Caki2 (cell line): Measurements from ENCODE around the gene DZANK1. TPM values are rescaled to one million over a fixed set of nuclear protein-coding genes. Genes with fewer than 3 reads are reported as not detected.
"Not testable (repeated sequence)": the region's sequence is repeated elsewhere in the genome, so short reads cannot be mapped to it uniquely, and the experiment has no call there.

Experiments
- DNase-seq: peaks from one replicate; pipeline ENCODE4 v3.0.0-alpha.2; 2015; ENCODE audit warnings: low read depth
- in situ Hi-C: cut with HindIII; loops from 2 replicates; pipeline ENCODE4 v1.10.0; 2016; ENCODE audit warnings: low sequenced_read_pairs, low pct_unique_long_range_greater_than_20kb, mixed read lengths
- total RNA-seq: library from RNA; depleted of rRNA; stranded (reverse); fragments of >200 nt; shearing (Covaris generic); gene quantifications from 2 replicates; pipeline ENCODE4 v1.2.3, GENCODE V29; 2014; ENCODE audit warnings: low replicate concordance

Gene DZANK1
- total RNA-seq, 1 experiment from 2014 or later = 2.7 TPM

DNA sequence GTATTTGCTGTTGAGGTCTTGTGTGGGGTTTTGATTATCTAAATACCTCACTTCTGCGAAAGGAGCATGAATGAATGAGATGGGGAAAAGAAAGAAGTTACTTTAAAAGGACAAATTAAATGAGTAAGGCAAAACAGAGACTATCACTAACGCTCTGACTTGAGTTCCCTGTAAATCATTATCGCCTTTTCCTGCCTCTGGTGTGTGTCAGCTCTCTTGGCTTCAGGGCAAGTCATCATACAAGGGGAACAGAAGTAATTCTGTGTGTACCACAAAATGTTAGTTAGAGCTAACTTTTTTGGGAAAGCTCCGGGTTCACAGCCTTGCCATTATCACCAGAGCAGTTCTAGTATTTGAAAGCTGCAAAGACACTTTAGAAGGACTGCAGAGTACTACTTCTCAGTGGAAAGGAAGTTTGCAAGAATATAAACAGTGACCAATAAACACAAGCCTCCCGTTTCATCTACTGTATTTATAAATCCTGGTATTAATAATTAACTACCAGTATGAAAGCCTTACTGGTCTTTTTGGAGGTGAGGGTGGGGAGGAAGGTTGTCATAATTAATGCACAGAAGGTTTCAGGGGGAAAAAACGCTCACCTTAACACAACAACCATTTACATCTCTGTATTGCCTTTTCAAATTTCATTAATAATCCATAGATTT, 1.2 kb downstream of the DZANK1 start:
- peak; percentile 79 for DNase-seq
- in situ Hi-C loops = no loop called here

DNA sequence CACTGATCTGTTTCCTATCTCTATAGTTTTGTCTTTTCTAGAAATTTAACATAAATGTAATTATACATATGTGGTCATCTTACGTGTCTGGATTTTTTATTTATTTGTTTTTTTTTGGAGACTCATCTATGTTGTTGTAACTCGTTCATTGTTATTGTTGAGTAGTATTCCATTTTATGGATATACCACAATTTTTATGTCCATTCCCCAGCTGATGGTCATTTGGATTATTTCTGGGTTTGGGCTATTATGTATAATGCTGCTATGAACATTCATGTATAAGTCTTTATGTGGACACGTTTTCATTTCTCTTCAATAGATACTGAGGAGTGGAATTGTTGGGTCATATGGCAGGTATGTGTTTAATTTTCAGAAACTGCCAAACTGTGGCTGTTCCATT, 10.2 kb downstream of the DZANK1 start:
- in situ Hi-C loops = no loop called here
- DNase-seq = no peak

DNA sequence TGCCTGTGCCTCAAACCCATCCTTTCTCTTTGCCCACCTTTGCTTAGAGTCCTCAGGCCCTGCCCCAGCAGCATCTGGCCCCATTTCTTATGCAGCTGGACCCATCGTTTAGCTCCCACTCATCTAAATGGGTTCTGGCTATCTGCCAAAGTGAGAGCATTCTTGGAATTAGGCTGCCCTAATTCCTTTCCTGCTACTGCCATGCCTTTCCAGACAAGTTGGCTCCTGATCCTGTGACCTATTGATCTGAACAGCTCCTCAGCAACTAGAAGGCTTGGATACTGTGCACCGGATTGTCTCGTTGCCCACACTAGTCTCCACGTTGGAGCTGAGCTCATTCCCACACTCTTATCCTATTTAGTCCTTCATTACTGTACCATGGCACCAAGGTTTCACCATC, 22.9 kb downstream of the DZANK1 start:
- in situ Hi-C loops = no loop called here
- DNase-seq = no peak

DNA sequence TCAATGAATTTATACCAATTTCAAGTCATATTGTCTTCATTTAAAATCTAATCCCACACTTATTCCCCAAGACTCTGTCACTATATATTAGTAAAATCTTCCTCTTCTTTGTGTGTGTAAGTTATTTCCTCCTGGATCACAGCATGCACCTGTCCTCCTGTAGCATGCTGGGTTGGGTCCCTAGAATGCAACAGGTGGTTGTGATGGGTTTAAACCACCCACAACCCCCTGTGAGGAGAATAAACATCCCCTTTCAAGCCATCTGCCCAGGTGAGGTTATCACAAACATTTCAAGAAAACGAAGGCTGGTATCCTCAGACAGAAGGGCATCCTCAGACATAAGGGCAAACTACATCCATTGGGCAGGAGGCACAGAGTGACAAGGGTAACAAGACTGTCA, 26.4 kb downstream of the DZANK1 start:
- in situ Hi-C loops = no loop called here

DNA sequence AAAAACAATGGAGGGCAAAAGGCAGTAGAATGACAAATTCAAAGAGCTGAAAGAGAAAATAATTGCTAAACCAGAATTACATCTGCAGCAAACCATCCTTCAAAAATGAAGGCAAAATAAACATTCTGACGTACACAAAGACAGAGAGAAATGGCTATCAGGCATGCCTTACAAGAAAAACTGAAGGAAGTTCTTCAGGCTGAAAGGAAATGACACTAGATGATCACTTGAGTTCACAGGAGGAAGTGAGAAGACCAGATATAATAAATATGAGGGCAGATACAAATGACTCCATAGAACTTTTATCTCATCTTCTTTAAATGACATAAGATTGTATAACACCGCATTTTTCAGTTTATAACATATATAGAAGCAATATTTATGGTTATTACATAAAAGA, 30.0 kb downstream of the DZANK1 start:
- no peak for DNase-seq
- in situ Hi-C loops = no loop called here

More for the DNA sequence above, 26.4 kb downstream of the DZANK1 start:
- no peak for DNase-seq

DNA sequence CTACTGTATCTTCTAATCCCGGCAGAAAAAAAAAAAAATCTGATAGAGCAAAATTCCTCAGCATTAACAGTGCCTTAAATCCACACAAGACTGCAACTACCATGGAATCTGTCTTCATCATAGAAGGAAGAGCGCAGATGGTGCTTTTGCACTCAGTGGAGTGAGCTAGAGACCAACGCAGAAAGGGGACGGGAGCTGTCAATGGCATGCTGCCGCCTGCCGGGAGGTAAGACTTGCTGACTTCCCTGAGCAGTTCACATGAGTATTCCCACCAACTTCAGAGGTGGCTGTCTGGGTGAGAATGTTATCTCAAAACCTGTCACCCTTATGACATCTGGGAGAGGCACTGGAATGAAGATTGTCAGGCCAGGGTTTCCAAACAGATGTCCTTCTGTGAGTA, 35.6 kb downstream of the DZANK1 start:
- in situ Hi-C loops = no loop called here
- no peak for DNase-seq

DNA sequence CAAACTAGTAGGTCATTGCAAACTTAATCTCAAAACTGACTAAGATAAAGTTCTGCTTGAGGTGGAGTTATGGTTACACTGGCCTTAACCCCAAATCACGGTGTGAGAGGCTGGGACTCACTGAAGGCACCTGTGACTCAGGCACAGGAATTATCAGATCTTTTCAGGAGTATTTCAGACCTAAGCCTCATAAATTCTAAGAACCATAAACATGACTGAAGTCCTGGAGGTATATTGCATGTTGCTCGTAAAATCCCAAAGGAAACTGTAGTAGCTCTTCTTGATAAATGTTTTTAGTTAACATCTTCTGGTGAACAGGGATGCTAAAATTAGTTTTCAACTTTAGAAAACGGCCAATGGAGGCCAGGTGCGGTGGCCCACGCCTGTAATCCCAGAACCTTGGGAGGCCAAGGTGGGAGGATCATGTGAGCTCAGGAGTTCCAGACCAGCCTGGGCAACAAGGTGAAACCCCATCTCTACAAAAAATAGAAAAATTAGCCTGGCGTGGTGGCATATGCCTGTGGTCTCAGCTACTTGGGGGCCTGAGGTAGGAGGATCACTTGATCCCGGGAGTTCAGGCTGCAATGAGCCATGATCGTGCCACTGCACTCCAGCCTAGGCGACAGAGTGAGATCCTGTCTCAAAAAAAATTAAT, 36.5 kb downstream of the DZANK1 start:
- no peak for DNase-seq
- in situ Hi-C loops = no loop called here

DNA sequence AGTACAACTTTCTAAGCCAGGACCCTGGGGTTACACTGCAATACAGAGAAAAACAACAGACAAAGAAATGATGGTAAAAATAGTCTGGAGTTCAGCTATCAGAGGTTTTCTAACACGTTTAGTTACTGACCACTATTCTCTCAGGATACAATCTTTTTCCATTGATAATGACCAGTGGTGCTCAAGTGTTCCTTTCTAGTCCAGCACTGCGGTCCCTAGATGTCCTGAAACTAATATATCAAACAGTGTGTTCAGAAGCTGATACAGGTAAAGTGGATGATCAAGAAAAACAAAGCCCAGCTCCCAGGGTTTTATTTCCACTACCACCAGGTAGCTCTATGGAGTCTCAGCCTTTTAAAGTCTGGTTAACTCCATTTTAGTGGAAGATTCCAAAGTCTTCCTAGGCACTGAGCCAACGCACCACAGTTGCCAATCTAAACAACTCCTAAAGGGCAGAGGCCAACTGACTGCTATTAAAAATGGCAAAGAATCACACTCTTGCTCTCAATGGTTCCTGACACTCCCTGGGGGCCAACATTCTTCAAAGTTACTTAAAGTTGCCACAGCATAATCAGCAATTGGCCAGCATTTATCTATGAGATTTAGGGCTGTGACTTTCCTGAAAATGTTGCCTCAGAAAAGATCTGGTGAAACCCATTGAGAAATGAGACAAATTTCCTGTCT, 38.2 kb downstream of the DZANK1 start:
- in situ Hi-C loops = no loop called here
- DNase-seq = peak; percentile 74

DNA sequence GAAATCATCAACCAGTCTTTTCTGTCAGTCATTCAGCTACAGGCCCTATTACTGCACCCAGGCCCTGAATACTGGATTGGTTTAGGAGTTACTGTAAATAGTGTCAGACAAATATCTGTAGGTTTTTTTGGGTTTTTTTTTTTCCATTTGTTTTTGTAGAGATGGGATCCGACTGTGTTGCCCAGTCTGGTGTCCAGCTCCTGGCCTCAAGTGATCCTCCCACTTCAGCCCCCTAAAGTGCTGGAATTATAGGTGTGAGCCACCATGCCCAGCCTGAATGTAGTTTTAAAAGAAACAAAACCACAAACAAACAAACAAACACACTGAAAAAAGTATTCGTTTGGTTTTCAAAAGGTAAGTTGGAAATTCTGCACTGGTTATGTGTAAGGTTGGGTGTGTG, 39.6 kb downstream of the DZANK1 start:
- no peak for DNase-seq
- in situ Hi-C loops = no loop called here

DNA sequence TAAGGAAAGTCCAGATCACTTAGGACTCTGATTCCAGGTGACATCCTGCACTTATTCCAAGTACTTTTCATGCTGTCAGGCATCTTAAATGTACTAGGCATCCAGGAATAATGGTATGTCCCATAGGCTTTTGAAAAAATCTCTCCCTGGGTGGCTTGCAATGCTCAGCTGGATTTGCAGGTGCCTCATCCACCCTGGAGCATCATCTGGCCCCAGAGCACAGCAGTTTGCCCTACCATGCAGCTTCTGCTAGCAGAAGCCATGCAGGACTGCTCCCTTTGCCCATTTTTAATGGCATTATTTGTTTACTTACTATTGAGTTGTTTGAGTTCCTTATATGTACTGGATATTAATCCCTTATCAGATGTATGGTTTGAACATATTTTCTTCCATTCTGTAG, 45.2 kb downstream of the DZANK1 start:
- no peak for DNase-seq
- in situ Hi-C loops = no loop called here

DNA sequence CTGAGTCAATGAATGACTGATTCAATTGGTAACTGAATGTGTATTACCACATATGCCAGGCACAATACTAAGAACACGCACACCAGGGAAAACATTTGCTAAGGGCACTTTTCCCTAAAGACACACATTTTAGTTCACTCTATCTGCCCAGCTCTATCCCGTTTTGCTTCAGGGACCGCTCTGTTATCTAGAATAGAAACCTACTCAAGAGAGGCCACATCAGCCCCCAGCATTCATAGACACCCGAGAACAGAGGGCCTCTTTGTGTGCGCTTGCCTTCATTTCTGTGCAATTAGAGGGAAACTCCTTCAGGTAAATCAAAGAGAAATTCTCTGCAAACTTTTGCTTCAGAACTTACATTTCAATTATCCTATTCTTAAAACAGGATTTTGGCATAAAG, 50.3 kb downstream of the DZANK1 start:
- no peak for DNase-seq
- in situ Hi-C loops = no loop called here

DNA sequence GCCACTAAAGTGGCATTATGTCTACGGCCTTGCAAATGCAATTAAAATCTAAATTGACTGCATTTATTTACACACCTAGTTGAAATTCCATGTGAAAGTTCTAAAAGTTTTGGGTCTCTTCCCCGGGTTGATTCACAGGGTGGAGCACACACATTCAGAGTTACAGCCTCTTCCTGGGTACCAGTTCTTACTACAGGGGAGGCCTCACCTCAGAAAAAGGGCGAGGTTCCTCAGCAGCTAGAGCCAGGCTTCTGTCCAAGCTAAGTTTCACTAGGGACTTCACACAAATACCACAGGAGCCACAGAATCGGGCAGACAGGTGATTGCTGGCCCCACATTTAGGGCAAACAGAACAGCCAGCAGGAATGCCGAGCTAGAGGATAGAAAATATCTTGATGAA, 52.7 kb downstream of the DZANK1 start:
- DNase-seq = no peak
- in situ Hi-C loops = no loop called here

DNA sequence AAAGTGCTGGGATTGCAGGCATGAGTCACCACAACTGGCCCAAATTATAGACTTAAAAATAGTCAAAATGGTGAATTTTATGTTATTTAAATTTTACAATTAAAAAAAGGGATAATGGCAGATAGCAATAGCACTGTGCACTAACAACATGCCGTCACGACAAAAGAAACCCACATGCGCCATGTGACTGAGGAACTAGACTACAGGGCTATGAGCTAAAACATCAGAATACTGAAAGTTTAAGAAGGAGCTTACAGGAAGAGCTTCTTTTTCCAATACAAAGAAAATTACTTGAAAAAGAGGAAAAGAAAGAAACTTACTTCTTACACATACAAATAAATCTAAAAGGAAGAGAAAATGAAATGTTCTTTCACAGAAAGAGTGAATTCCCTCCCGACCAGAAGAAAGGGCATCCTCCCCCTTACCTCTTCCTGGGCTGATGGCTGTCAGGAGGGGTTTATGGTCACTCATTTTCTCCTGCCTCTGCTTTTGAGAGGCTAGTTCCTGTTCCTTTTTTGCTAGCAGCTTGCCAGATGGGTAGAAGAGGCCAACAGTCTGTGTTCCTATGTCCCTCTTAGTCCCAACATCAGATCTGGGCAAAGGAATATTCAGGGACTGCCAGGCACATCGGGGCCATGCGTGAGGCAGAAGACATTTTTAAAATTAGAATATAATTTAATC, 54.5 kb downstream of the DZANK1 start:
- DNase-seq = no peak
- in situ Hi-C loops = no loop called here

DNA sequence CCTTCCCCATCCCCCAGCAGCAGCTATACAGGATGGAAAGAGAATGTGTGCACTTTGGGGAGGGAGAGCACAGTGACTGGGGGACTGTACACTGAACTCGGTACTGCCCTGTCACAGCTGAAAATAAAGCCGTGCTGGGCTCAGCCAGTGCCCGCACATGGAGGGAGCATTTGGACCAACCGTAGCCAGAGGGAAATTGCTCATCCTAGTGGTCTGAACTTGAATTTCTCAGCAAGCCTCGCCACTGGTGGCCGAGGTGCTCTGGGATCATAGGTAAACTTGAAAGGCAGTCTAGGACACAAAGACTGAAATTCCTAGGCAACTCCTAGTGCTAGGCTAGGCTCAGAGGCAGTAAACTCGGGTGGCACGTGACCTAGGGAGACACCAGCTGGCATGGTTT, 61.0 kb downstream of the DZANK1 start:
- DNase-seq = no peak
- in situ Hi-C loops = no loop called here

DNA sequence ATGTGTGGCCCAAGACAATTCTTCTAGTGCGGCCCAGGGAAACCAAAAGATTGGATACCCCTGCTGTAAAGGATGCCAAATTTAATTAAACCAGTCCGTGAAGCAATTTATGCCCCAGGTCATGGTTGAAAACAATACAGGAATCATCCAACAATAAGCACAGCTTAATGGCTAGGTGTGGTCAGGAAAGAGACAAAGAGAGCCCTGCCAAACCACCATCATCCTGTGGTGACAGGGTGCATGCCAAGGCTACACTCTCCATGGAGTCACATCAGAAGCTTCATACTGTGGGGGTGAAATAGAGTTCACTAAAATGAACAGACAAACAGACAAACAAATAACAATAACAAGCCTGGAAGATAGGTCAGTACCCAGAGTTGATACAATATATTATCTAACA, 62.7 kb downstream of the DZANK1 start:
- in situ Hi-C loops = no loop called here
- DNase-seq = no peak

DNA sequence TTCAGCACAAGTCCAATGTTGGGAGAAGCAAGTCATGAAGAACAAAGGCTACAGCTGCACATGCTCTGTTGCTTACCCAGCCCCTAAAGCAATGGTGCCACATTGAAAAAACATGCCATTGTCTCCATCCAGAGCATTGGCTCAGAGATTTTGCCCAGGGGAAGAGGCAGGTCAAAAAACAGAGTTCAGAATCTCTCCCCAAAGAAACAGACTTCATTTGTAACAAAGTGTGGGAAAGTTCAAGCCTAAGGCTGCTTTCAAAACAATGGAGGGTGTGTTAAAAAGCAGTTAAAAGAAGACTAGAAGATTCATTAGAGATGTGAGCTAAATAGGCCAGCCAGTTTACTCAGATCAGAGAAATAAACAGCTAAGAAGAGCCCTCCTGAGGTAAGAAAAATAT, 63.6 kb downstream of the DZANK1 start:
- in situ Hi-C loops = no loop called here
- no peak for DNase-seq

DNA sequence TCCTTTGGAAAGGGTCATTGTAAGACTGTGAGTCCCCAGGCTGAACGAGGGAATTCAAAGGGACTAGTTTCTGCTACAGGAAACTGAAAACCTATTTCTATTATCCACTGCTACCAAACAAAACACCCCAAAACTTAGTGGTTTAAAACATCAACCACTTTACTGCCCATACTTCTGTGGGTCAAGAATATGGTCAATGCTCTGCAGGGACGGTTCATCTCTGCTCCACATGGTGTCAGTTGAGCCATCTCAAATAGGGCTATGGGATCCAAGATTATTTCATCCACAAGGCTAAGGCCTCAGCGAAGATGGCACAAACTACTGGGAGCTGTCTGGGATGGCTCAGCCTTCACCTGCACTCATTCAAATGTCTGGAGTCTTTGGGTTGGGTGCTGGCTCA, 65.5 kb downstream of the DZANK1 start:
- in situ Hi-C loops = no loop called here

DNA sequence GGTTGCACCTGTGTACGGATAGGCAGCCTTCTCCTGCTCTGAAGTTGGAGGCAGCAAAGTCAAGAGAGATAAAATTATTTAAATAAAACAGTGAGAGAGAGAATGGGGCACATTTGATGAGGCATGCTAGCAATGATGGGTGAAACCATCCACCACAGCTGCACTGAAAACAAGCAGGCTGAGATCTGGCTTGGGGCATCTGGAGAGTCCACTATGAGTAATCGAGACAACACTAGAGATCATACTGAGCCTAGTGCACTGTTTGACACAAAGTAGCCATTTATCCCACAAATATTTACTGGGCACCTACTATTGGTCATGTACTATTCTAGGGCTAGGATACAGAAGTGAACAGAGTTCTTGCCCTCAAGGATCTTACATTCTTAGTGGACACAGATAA, 66.4 kb downstream of the DZANK1 start:
- in situ Hi-C loops = no loop called here
- no peak for DNase-seq

More for the DNA sequence above, 65.5 kb downstream of the DZANK1 start:
- DNase-seq = no peak

DNA sequence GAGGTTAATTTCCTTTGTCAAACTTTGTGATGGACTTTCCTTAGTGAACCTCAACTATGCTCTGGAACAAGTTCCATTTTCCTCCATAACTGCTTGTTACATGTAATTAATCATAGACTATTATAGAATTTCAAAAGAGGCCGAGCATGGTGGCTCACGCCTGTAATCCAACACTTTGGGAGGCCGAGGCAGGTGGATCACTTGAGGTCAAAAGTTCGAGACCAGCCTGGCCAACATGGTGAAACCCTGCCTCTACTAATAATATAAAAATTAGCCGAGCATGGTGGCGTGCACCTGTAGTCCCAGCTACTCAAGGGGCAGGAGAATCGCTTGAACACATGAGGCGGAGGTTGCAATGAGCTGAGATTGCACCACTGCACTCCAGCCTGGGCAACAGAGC, 68.1 kb downstream of the DZANK1 start:
- in situ Hi-C loops, DNase-seq: not testable (repeated sequence)
